Prostate gland (tissue), 2 donors: Measurements from ENCODE around the gene NEB.

Experiments
- POLR2A ChIP-seq: fragments of 450-650 bp; IDR thresholded peaks from one replicate; pipeline ENCODE4 v1.6.1; 2016; ENCODE audit warnings: antibody characterized with exemption, mild to moderate bottlenecking
- TF ChIP-seq, protein P1 (sequence below), 4 experiments: fragments of 200-600 bp in 2 of 4; fragments of 450-650 bp in 2 of 4; sonication (generic) in 2 of 4; IDR thresholded peaks; 1 replicate in 3 of 4; 2 replicates in 1 of 4; pipeline ENCODE4 v1.5.1; 2016 to 2019; ENCODE audit warnings: antibody characterized with exemption in 4 of 4, mild to moderate bottlenecking in 2 of 4, moderate library complexity in 2 of 4

- TF ChIP-seq, protein P1, sequence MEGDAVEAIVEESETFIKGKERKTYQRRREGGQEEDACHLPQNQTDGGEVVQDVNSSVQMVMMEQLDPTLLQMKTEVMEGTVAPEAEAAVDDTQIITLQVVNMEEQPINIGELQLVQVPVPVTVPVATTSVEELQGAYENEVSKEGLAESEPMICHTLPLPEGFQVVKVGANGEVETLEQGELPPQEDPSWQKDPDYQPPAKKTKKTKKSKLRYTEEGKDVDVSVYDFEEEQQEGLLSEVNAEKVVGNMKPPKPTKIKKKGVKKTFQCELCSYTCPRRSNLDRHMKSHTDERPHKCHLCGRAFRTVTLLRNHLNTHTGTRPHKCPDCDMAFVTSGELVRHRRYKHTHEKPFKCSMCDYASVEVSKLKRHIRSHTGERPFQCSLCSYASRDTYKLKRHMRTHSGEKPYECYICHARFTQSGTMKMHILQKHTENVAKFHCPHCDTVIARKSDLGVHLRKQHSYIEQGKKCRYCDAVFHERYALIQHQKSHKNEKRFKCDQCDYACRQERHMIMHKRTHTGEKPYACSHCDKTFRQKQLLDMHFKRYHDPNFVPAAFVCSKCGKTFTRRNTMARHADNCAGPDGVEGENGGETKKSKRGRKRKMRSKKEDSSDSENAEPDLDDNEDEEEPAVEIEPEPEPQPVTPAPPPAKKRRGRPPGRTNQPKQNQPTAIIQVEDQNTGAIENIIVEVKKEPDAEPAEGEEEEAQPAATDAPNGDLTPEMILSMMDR (IDR thresholded peaks at IDR 0.05), result no peak
- no peak for TF ChIP-seq POLR2A
These were observed 32.3 kb upstream of the NEB start for GRCh38 chr2:151766437-151767153.
